SKM-1 (cell line): ENCODE data around the gene RENBP.
A peak's percentile ranks its signal among the peaks of the same experiment; 100 is the strongest.

Experiments
- DNase-seq: peaks from one replicate; lab custom pipeline; 2025; ENCODE audit not compliant: unreplicated experiment; lab: John Stamatoyannopoulos, UW

Gene RENBP

GRCh38 chrX:153971124-153971449, 26.6 kb upstream of the RENBP start:
- DNase-seq: peak; percentile 3

GRCh38 chrX:153970357-153971123, 26.1 kb upstream of the RENBP start:
- DNase-seq: no peak

DNA sequence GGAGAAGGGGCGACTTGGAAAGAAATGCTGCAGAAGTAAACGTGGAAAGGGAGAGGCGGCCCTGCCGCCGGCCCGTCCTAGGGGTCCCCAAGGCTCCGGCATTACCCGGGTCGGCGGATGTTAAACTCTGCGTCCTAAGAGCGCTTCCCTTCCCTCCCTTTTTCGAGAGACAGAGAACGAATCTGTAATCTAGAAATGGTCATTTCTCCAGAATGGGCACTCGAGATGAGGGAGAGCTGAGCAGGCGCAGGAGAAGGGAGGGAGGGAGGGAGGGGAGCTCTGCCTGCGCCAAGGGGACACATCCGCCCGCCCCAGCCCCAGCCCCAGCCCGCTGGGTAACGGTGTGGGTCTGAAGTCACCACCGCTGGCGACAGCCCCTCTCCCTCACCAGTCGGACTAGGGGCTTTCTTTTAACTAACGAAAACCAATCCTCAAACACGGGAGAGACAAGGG, 25.5 kb upstream of the RENBP start:
- no peak for DNase-seq

DNA sequence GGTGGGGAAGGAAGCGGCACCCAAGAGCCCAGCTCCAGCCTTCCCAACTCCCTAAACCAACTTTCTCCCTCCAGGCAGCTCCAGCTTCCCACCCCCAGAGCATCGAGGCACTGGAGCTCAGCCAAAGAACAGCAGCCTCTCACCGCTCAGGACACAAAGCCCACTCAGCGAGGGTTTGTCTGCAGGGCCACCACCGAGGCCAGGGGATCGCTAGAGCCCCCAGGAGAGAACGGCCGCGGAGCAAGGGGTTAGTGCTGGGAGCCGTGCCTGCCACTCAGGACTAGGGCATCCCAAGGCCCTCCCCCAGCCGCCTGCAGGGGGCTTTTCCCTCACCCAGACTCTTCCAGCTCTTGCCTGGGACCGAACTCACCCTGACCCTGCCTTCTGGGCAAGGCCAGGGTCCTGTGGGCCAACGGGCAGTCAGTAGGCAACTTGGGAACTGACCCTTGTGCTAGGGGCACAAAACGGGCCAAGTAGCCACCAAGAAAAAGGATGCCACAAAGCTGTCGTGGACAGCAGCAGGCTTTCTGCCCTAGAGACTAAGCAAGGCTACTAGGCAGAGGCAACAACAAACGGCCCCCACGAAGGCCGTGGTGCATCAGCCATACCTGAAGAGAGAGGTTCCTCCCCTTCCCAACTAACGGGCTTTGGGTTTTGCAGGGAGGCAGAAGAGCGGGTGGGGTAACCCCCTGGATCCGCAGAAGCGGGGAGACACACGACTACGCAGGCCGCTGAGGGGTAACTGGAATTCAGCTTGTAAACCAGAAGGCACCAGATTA, 24.9 kb upstream of the RENBP start:
- no peak for DNase-seq

DNA sequence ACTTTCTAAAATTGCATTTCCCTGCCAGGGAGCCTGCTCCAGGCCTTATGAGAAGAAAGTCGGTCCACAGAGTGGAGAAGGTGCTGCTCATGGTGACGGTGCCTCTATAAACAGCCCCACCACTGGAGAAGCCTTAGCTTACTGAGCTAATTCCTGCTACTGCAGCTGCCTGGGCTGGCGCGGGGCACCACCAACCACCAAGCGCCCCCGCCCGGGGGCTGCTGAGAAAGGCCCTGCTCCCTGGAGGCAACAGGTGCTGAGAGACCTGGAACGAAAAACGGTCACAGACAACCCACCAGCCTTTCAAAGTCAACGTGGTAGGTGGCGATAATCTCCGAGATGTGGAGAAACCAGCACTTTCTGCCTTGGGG, 24.3 kb upstream of the RENBP start:
- DNase-seq: no peak

- no peak for DNase-seq
These were observed 23.8 kb upstream of the RENBP start for GRCh38 chrX:153968255-153968654.

GRCh38 chrX:153967536-153968224, 23.2 kb upstream of the RENBP start:
- no peak for DNase-seq

DNA sequence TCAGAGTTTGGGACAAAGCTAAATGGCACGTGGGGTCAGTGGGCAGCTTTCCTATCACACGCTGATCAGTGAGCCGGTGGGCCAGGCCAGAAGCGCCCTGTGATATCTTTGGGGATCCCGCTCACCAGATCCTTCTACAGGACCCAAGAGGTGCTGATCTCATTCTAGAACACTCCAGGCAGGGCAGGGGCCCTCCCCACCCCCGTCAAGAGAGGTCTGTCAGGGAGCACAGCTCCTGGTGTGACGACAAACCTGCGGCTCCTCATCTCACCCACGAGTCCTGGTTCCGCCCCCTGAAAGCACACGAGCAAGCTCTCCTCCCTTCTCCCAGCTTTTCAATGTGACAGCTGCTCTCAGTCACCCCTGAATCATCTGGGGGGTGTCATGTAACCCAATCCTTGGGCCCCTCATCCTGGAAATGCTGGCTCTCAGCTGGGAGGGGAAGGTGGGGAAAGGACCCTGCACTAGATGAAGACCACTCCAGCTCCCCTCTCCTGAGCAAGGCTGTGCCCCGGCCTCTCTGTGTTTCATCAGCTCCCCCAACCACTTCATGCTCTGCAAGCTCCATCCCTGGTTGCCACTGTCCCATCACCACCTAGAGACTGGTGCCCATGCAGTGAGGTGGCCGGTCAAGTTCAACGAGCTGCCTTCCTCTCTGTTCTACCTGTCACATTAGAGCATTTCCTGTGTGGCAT, 22.5 kb upstream of the RENBP start:
- no peak for DNase-seq

- no peak for DNase-seq
These were observed 21.8 kb upstream of the RENBP start for GRCh38 chrX:153966283-153966688.

DNA sequence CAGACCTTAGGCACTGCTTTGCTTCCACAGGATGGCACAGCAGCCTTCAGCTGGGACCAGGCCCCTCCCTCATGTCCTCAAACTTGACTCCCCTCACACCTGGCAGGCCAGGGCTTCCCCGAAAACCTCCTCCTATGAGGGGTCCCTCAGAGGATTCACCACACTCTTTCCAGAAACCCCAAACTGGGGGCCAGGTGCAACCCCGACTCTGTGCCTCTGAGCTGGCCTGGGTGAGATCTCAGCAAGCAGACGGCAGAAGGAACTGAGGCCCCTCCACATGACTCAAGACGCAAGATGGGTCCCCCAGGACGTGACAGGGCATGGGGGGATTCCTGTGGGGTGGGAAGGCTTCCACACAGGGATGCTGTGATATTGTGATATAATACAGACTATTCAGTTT, 21.0 kb upstream of the RENBP start:
- no peak for DNase-seq

DNA sequence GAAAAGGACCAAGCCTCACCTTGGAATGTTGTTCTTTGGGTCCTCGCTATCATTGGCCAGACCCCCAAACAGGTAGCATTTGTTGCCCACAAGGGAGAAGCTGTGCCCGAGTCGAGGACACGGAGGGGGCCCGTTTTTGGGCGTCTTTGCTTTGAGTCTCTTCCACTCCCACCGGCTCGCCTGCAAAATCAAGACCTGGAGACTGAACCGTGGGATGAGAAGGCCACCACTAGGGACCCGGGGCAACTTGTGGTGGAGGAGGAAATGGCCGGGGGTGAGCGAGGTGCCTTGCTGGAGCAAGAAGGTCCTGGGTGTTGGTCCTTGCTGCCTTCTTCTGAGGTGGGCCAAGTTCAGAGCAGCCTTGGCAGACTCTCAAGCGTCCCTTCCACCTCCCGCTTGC, 19.7 kb upstream of the RENBP start:
- no peak for DNase-seq

GRCh38 chrX:153963546-153963945, 19.1 kb upstream of the RENBP start:
- no peak for DNase-seq

DNA sequence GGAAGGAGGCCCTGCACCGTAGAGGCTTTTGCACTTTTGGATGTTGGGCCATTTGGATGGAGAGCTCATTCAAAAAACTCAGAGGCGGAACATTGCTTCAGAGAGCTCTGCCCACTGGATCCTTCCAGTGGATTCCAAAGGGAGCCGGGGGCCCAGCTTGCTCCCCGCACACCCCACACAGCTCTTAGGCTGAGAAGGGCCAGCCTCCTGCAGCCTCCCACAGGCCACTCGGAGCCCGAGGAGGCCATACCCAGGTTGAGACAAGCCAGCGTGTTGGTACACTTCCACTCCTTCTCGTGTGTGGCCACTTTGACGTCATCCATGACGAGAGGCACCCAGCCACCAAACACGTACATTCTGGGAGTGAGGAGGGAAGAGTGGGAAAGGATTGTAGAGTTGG, 16.8 kb upstream of the RENBP start:
- DNase-seq: no peak

DNA sequence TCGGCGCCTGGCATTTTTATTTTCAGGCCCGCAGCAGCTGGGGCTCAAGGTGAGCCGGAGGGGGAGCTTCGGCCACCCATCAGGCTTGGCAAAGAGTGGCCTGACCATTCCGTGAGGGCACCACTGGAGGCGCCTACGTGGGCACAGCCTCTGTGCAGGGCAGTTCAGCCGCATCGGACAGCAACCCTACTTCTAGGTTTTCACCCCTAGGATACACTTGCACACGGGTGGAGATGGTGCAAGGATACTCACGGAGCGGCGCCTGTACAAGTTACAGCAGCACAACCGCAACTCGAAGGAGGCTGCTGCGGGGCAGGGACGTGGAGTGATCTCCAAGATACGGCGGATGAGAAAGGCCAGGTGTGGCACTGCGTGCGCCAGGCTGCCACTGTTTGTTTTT, 16.3 kb upstream of the RENBP start:
- DNase-seq: no peak

GRCh38 chrX:153960077-153960476, 15.6 kb upstream of the RENBP start:
- DNase-seq: no peak

DNA sequence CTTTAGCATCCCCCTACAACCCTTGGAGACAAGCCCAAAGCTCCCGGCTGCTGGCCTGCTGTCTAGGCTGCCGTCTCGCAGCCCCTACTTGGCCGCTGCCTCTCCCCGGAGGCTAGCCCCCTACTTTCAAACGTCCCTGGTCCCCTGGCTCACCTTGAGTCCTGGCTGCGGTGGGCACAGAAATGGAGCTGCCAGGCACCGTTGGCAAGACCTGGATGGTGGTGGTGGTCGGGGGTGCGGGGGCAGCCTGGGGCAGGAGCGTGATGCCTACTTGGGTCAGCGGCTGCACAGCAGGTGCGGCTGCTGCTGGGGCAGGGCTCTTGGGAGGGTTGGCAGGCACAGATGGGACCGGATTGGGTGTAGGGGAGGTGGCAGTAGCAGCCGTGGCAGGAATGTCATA, 15.2 kb upstream of the RENBP start:
- DNase-seq: no peak

- DNase-seq: no peak
These were observed 14.2 kb upstream of the RENBP start for GRCh38 chrX:153958605-153959004.

- DNase-seq: no peak
These were observed 12.8 kb upstream of the RENBP start for GRCh38 chrX:153957224-153957623.

DNA sequence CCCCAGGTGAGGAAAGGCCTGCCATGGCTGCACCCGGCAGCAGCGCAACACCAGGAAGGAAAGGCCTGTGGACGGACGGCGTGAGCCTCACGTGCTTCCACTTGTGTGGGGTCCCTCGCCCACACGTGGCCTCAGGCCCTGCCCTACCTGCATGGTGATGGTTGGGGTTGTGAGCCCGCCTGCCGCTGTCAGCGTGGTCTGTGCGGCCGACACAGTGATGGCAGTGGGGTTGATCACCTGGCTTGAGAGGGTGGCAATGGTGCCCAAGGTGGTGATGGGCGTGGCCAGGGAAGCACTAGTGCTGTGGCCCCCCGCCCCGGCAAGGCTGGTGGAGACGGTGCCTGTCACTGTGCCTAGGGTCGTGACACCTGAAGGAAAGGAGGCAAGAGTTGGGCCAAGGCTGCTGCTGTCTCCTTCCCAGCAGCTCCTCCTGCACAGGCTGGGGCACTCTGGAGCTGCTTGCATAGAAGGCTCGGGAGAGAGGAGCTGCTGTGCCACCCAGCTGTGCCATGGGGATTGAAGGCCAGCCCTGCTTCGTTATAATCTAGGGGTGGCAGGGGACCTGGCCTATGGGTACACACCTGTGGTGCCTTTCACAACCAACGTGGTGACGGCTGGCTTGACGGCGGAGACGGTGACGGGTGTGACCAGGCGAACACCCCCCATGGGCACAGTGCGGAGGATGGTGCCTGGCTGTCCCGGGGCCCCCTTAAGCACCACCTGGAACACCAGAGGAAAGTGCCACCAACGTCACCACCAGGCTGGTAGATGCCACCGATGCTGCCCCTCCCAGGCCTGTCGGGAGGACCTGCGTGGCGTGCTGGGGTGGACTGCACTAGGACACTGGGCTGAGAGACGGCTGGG, 11.8 kb upstream of the RENBP start:
- no peak for DNase-seq

DNA sequence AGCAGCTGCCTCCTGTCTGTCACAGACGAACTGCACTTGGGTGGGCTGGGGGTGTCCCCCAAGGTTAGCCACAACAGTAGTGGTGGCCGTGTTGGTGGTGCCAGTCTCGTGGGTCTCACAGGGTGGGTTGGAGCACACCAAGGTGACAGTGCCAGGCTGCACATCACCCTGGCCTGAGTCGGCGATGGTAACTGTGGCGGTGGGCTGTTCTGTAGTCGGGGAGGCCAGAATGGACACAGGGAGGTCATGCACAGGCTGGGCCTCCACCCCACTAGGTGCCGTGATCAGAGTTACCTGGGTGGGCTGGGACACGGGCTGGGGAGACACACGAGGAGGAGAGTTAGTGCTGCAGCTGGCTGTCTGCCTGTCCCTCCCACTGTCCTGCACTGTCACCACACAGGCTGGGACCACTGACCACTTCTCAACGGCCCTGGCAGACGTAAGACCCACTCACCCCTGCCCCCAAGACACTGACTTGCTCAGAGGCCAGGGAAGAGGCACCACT, 10.8 kb upstream of the RENBP start:
- DNase-seq: no peak
